Thymus (tissue), 11 donors: Measurements from ENCODE around the gene ANKS1A. TPM values are rescaled to one million over a fixed set of nuclear protein-coding genes. Genes with fewer than 3 reads are reported as not detected.

Experiments
- DNase-seq, 9 donors: peaks; one replicate each; pipeline ENCODE4 v3.0.0-alpha.2; 2013; ENCODE audit warnings: low spot score in 9 of 9, low read depth in 6 of 9, missing footprints in 1 of 9
- H3K27ac ChIP-seq, 2 donors: one replicate each; pipeline ENCODE4 v1.5.1; 2013; ENCODE audit warnings: control low read depth in 1 of 2, low read depth in 1 of 2, low read length in 1 of 2, mild to moderate bottlenecking in 1 of 2, moderate library complexity in 1 of 2
- H3K27me3 ChIP-seq, 2 donors: one replicate each; pipeline ENCODE4 v1.5.1; 2013; ENCODE audit warnings: low read length in 1 of 2; ENCODE audit not compliant: control insufficient read depth in 2 of 2, insufficient read depth in 1 of 2
- H3K36me3 ChIP-seq, 2 donors: one replicate each; pipeline ENCODE4 v1.5.1; 2013; ENCODE audit warnings: low read length in 1 of 2, mild to moderate bottlenecking in 1 of 2, moderate library complexity in 1 of 2; ENCODE audit not compliant: control insufficient read depth in 2 of 2, insufficient read depth in 2 of 2
- H3K4me1 ChIP-seq, 2 donors: one replicate each; pipeline ENCODE4 v1.5.1; 2013; ENCODE audit warnings: low read length in 2 of 2; ENCODE audit not compliant: control insufficient read depth in 2 of 2, insufficient read depth in 2 of 2
- H3K4me3 ChIP-seq, 2 donors: one replicate each; pipeline ENCODE4 v1.5.1; 2013; ENCODE audit warnings: low read length in 2 of 2, control low read depth in 1 of 2, mild to moderate bottlenecking in 1 of 2
- H3K9me3 ChIP-seq, 2 donors: one replicate each; pipeline ENCODE4 v1.5.1; 2013; ENCODE audit warnings: low read length in 1 of 2, mild to moderate bottlenecking in 1 of 2; ENCODE audit not compliant: control insufficient read depth in 2 of 2, insufficient read depth in 1 of 2
- WGBS: extraction: QIAGEN DNeasy Blood & Tissue Kit; methylation state at CpG from one replicate; pipeline ENCODE4 v1.1.7; 2013; 5-methylcytosine and 5-hydroxymethylcytosine counted together
- polyA plus RNA-seq: library from polyadenylated mRNA; stranded (reverse); fragments of 200-250 nt; gene quantifications from one replicate; pipeline ENCODE4 v1.2.3, GENCODE V29; 2013
- total RNA-seq: library from RNA; stranded (reverse); fragments of 120-200 nt; gene quantifications from one replicate; pipeline ENCODE4 v1.2.4, GENCODE V29; 2013
- donor health status: healthy.

Gene ANKS1A
- total and polyA plus RNA-seq, 2 donors = 6.9 to 7.7 TPM

- Histone ChIP-seq H3K4me3 (no peak overlapping the region), H3K4me1 (no peaks in the 10 kb centered on the region), H3K27me3 (no peaks in the 10 kb centered on the region), H3K9me3 (no peaks in the 10 kb centered on the region), H3K36me3 (peaks cover 51 to 76% of the 10 kb centered on the region in 2 donors), H3K27ac (no peak overlapping the region)
- WGBS = 92% methylated on average over 1 of the region's 1 CpG
- no peak for DNase-seq
Measured at GRCh38 chr6:34860776-34861175, 28.3 kb upstream of the ANKS1A start.

- Histone ChIP-seq H3K9me3 (no peaks in the 10 kb centered on the region), H3K4me3 (no peak overlapping the region), H3K27ac (no peak overlapping the region), H3K27me3 (no peaks in the 10 kb centered on the region), H3K36me3 (peaks cover 28 to 53% of the 10 kb centered on the region in 2 donors), H3K4me1 (no peaks in the 10 kb centered on the region)
- WGBS = 87% methylated on average over 4 of the region's 4 CpGs
- DNase-seq = no peak
Measured at GRCh38 chr6:34864007-34864406, 25.0 kb upstream of the ANKS1A start.

GRCh38 chr6:34865107-34865506 lies 23.9 kb upstream of the ANKS1A start:
- Histone ChIP-seq H3K4me1 (no peaks in the 10 kb centered on the region), H3K27me3 (no peaks in the 10 kb centered on the region), H3K36me3 (peaks cover 18 to 44% of the 10 kb centered on the region in 2 donors), H3K27ac (no peak overlapping the region), H3K4me3 (no peak overlapping the region), H3K9me3 (no peaks in the 10 kb centered on the region)
- DNase-seq = no peak
- 95% methylated on average over 3 of the region's 3 CpGs for WGBS

GRCh38 chr6:34866509-34866908 lies 22.5 kb upstream of the ANKS1A start:
- Histone ChIP-seq H3K4me3 (no peak overlapping the region), H3K27me3 (no peaks in the 10 kb centered on the region), H3K4me1 (no peaks in the 10 kb centered on the region), H3K36me3 (peaks cover 18 to 44% of the 10 kb centered on the region in 2 donors), H3K9me3 (no peaks in the 10 kb centered on the region), H3K27ac (no peak overlapping the region)
- 98% methylated on average over 3 of the region's 3 CpGs for WGBS
- no peak for DNase-seq

- 98% methylated on average over 3 of the region's 3 CpGs for WGBS
- Histone ChIP-seq H3K36me3 (peaks cover 27 to 52% of the 10 kb centered on the region in 2 donors), H3K4me1 (no peaks in the 10 kb centered on the region)
Measured at GRCh38 chr6:34867484-34867883, 21.6 kb upstream of the ANKS1A start.

GRCh38 chr6:34871853-34872252 lies 17.2 kb upstream of the ANKS1A start:
- WGBS = 99% methylated on average over 4 of the region's 4 CpGs
- no peak overlapping the region for H3K4me3 ChIP-seq
- no peaks in the 10 kb centered on the region for H3K9me3 ChIP-seq
- no peaks in the 10 kb centered on the region for H3K27me3 ChIP-seq
- H3K27ac ChIP-seq = no peak overlapping the region
- no peak for DNase-seq
- H3K36me3 ChIP-seq = peaks cover 40 to 68% of the 10 kb centered on the region in 2 donors
- H3K4me1 ChIP-seq = no peaks in the 10 kb centered on the region

More at GRCh38 chr6:34867484-34867883, 21.6 kb upstream of the ANKS1A start:
- H3K9me3 ChIP-seq = no peaks in the 10 kb centered on the region
- no peak overlapping the region for H3K4me3 ChIP-seq
- no peaks in the 10 kb centered on the region for H3K27me3 ChIP-seq
- no peak for DNase-seq
- no peak overlapping the region for H3K27ac ChIP-seq

- DNase-seq = no peak
- H3K9me3 ChIP-seq = no peaks in the 10 kb centered on the region
- no peak overlapping the region for H3K4me3 ChIP-seq
- no peaks in the 10 kb centered on the region for H3K4me1 ChIP-seq
- no peak overlapping the region for H3K27ac ChIP-seq
- 98% methylated on average over 1 of the region's 1 CpG for WGBS
- no peaks in the 10 kb centered on the region for H3K27me3 ChIP-seq
- peaks cover 37 to 64% of the 10 kb centered on the region in 2 donors for H3K36me3 ChIP-seq
Measured at GRCh38 chr6:34872332-34872731, 16.7 kb upstream of the ANKS1A start.

GRCh38 chr6:34875292-34876213 lies 13.5 kb upstream of the ANKS1A start:
- H3K4me3 ChIP-seq = no peak overlapping the region
- peaks cover 41 to 81% of the 10 kb centered on the region in 2 donors for H3K36me3 ChIP-seq
- DNase-seq = no peak
- H3K27ac ChIP-seq = no peak overlapping the region
- no peaks in the 10 kb centered on the region for H3K9me3 ChIP-seq
- H3K27me3 ChIP-seq = no peaks in the 10 kb centered on the region
- no peaks in the 10 kb centered on the region for H3K4me1 ChIP-seq
- 98% methylated on average over 4 of the region's 4 CpGs for whole genome bisulfite sequencing

- Histone ChIP-seq H3K4me1 (no peaks in the 10 kb centered on the region), H3K36me3 (peaks cover 34 to 72% of the 10 kb centered on the region in 2 donors), H3K27ac (no peak overlapping the region), H3K4me3 (no peak overlapping the region), H3K27me3 (no peaks in the 10 kb centered on the region), H3K9me3 (no peaks in the 10 kb centered on the region)
- no peak for DNase-seq
- WGBS = 96% methylated on average over 3 of the region's 3 CpGs
Measured at GRCh38 chr6:34876472-34876871, 12.6 kb upstream of the ANKS1A start.
